Activated CD4-positive, alpha-beta memory T cell treated with anti-CD3 and anti-CD28 coated beads for 36 hours (primary cell): ENCODE results near the gene RBM6. TPM values are rescaled to one million over a fixed set of nuclear protein-coding genes. Genes with fewer than 3 reads are reported as not detected.

ENCODE experiments used
- CTCF ChIA-PET: fragments of 350-600 bp; sonication (Branson Sonifier 250); formaldehyde crosslinking; loops from one replicate; lab custom pipeline; 2021; ENCODE audit warnings: antibody characterized with exemption, inconsistent platforms; lab: Charles Lee
- POLR2A ChIA-PET: fragments of 350-600 bp; sonication (Branson Sonifier 250); formaldehyde crosslinking; loops from one replicate; lab custom pipeline; 2021; ENCODE audit warnings: antibody characterized with exemption; lab: Charles Lee
- DNase-seq: peaks from one replicate; pipeline ENCODE4 v3.0.0-alpha.2; 2020
- H3K27ac Mint-ChIP-seq: one replicate; pipeline ENCODE4 v1.8.0; 2021; ENCODE audit warnings: mixed read lengths
- H3K27me3 Mint-ChIP-seq: one replicate; pipeline ENCODE4 v1.8.0; 2021; ENCODE audit warnings: mixed read lengths
- H3K36me3 Mint-ChIP-seq: one replicate; pipeline ENCODE4 v1.8.0; 2021; ENCODE audit warnings: mixed read lengths
- H3K4me1 Mint-ChIP-seq: one replicate; pipeline ENCODE4 v1.8.0; 2021; ENCODE audit warnings: low read depth, mixed read lengths
- H3K4me3 Mint-ChIP-seq: one replicate; pipeline ENCODE4 v1.8.0; 2021; ENCODE audit warnings: mild to moderate bottlenecking, mixed read lengths
- H3K9me3 Mint-ChIP-seq: one replicate; pipeline ENCODE4 v1.8.0; 2021; ENCODE audit warnings: mixed read lengths
- intact Hi-C: fragments of 100-400 bp; cut with micrococcal nuclease; formaldehyde crosslinking; loops from one replicate; pipeline ENCODE4 v1.15.1; 2023
- total RNA-seq, 2 experiments: library from RNA; stranded (reverse); gene quantifications; one replicate each; pipeline ENCODE4 v1.2.3, GENCODE V29; 2021

Gene RBM6, protein sequence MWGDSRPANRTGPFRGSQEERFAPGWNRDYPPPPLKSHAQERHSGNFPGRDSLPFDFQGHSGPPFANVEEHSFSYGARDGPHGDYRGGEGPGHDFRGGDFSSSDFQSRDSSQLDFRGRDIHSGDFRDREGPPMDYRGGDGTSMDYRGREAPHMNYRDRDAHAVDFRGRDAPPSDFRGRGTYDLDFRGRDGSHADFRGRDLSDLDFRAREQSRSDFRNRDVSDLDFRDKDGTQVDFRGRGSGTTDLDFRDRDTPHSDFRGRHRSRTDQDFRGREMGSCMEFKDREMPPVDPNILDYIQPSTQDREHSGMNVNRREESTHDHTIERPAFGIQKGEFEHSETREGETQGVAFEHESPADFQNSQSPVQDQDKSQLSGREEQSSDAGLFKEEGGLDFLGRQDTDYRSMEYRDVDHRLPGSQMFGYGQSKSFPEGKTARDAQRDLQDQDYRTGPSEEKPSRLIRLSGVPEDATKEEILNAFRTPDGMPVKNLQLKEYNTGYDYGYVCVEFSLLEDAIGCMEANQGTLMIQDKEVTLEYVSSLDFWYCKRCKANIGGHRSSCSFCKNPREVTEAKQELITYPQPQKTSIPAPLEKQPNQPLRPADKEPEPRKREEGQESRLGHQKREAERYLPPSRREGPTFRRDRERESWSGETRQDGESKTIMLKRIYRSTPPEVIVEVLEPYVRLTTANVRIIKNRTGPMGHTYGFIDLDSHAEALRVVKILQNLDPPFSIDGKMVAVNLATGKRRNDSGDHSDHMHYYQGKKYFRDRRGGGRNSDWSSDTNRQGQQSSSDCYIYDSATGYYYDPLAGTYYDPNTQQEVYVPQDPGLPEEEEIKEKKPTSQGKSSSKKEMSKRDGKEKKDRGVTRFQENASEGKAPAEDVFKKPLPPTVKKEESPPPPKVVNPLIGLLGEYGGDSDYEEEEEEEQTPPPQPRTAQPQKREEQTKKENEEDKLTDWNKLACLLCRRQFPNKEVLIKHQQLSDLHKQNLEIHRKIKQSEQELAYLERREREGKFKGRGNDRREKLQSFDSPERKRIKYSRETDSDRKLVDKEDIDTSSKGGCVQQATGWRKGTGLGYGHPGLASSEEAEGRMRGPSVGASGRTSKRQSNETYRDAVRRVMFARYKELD
- total RNA-seq, result 10 to 100 TPM; 73.5 to 83.7 TPM

- Mint-ChIP-seq H3K27ac (peak within 1 kb of the TSS; percentile 90), H3K4me1 (peaks cover 30% of the 10 kb centered on the region), H3K9me3 (no peaks in the 10 kb centered on the region), H3K36me3 (peaks cover 10% of the 10 kb centered on the region), H3K27me3 (no peaks in the 10 kb centered on the region), H3K4me3 (peak within 1 kb of the TSS; percentile 88)
- intact Hi-C loops, result loop anchor here (1.0 kb wide), 2 partner anchors 11 to 148 kb away; partner anchors contain the start of genes MON1A and RBM5
- CTCF ChIA-PET, result interaction anchor here (0.7 to 2.1 kb wide), 6 partner anchors 10 to 401 kb away, joined by 3 to 18 read pairs (median 5); partner anchors contain the start of genes IFRD2, INKA1 and MON1A
- peak; percentile 98 for DNase-seq
- POLR2A ChIA-PET, result interaction anchor here (0.8 to 2.5 kb wide), 7 partner anchors 10 to 307 kb away, joined by 3 to 28 read pairs (median 3); partner anchors contain the start of genes MON1A and UBA7
These were observed at the start of gene RBM6 for GRCh38 chr3:49939858-49940666. TSS of gene RBM6 (plus strand) at chr3:49940150. CDS start at chr3:49962642, 22,492 bp downstream.

DNA sequence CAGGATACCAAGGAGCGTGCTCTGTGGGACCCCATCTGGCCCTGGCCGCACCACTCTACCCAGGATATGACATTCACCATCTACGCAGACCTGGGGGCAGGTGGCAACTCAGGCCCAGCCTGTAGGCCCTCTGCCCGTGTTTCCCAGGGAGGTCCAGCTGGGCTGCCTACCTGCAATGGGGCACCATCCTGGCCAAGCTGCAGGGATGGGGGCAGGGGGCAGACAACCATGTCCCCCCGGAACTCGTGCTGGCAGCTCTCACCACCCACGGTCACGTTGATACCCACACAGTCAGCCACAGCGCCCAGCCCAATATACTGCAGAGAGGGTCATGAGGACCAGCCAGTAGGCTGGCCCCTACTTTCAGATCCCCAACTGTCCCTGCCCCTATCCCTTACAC is 44.2 kb upstream of the RBM6 start:
- Mint-ChIP-seq H3K27me3 (no peaks in the 10 kb centered on the region), H3K27ac (no peak overlapping the region), H3K36me3 (no peaks in the 10 kb centered on the region), H3K4me1 (no peaks in the 10 kb centered on the region), H3K4me3 (no peak overlapping the region), H3K9me3 (no peaks in the 10 kb centered on the region)
- ChIA-PET CTCF (no interaction called here), POLR2A (no interaction called here)
- intact Hi-C loops, result no loop called here
- DNase-seq, result no peak

GRCh38 chr3:49896345-49896744 is 43.6 kb upstream of the RBM6 start:
- no peaks in the 10 kb centered on the region for H3K4me1 Mint-ChIP-seq
- ChIA-PET POLR2A (no interaction called here), CTCF (no interaction called here)
- intact Hi-C loops, result no loop called here
- no peaks in the 10 kb centered on the region for H3K9me3 Mint-ChIP-seq
- no peaks in the 10 kb centered on the region for H3K27me3 Mint-ChIP-seq
- no peak overlapping the region for H3K4me3 Mint-ChIP-seq
- H3K27ac Mint-ChIP-seq, result no peak overlapping the region
- DNase-seq, result no peak
- H3K36me3 Mint-ChIP-seq, result no peaks in the 10 kb centered on the region

GRCh38 chr3:49898991-49899390 is 41.0 kb upstream of the RBM6 start:
- no peaks in the 10 kb centered on the region for H3K9me3 Mint-ChIP-seq
- H3K4me1 Mint-ChIP-seq, result peaks cover 2% of the 10 kb centered on the region
- no peaks in the 10 kb centered on the region for H3K27me3 Mint-ChIP-seq
- ChIA-PET POLR2A (no interaction called here), CTCF (no interaction called here)
- H3K27ac Mint-ChIP-seq, result no peak overlapping the region
- intact Hi-C loops, result no loop called here
- DNase-seq, result no peak
- no peak overlapping the region for H3K4me3 Mint-ChIP-seq
- no peaks in the 10 kb centered on the region for H3K36me3 Mint-ChIP-seq

- Mint-ChIP-seq H3K9me3 (no peaks in the 10 kb centered on the region), H3K27ac (no peak overlapping the region), H3K27me3 (no peaks in the 10 kb centered on the region), H3K36me3 (no peaks in the 10 kb centered on the region), H3K4me3 (no peak overlapping the region), H3K4me1 (peaks cover 7% of the 10 kb centered on the region)
- DNase-seq, result peak; percentile 18
- POLR2A ChIA-PET, result no interaction called here
- CTCF ChIA-PET, result interaction anchor here (0.6 to 1.4 kb wide), 3 partner anchors 41 to 96 kb away, joined by 3 to 8 read pairs (median 3); partner anchors contain the start of genes INKA1 and RBM6
- intact Hi-C loops, result no loop called here
These were observed 40.1 kb upstream of the RBM6 start for GRCh38 chr3:49899815-49900214.

- no peaks in the 10 kb centered on the region for H3K27me3 Mint-ChIP-seq
- POLR2A ChIA-PET, result no interaction called here
- H3K36me3 Mint-ChIP-seq, result no peaks in the 10 kb centered on the region
- no peaks in the 10 kb centered on the region for H3K9me3 Mint-ChIP-seq
- peaks cover 11% of the 10 kb centered on the region for H3K4me1 Mint-ChIP-seq
- CTCF ChIA-PET, result interaction anchor here (0.6 to 1.6 kb wide), 4 partner anchors 40 to 99 kb away, joined by 3 to 8 read pairs (median 4); partner anchors contain the start of genes INKA1 and RBM6
- intact Hi-C loops, result no loop called here
- no peak overlapping the region for H3K27ac Mint-ChIP-seq
- DNase-seq, result no peak
- no peak overlapping the region for H3K4me3 Mint-ChIP-seq
These were observed 39.3 kb upstream of the RBM6 start for GRCh38 chr3:49900491-49901153.

DNA sequence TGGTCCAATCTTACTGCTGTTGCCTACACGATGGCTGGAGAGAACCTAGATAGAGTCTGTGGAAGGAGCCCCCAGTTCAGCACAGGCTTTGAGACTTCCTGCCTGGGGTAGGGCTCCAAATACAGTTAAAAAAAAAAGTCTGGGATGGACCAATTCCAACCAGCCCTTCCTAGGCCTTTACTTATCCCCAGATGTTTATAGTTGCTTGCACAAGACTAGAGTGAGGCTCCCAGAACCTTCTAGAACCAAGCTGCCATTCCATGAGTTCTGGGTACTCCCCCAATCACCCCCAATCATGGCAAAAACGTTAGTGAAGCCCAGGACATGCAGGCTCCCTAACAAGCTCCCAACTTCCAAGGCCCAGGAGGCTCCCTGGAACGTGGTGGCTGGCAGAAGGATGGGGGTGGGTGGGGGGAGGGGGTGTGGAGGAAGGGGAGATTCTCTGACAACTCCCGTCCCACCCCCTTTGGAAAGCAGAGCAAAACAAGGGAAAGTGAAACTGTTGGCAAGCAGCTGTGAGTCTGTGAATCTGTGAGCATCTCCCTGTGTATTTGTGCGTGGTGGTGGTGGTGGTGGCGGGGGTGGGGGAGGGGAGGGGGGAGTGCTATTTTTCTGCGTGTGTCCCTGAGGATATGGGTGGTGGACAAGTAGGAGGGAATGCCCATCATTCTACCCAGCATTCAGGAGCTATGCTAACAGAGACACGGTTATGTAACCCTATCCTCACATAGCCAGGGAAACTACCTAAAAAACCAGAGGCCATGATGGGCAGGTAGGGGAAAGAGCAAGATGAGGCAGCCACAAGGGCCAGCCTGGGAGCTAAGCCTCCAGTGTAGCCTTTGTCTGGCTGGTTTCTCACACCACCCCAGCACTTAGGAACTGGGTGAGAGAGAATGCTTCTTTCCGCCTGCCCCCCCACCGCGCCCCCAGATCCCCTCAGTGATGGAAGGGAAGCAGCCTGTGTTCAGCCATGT is 38.3 kb upstream of the RBM6 start:
- POLR2A ChIA-PET, result no interaction called here
- H3K36me3 Mint-ChIP-seq, result no peaks in the 10 kb centered on the region
- H3K4me1 Mint-ChIP-seq, result peaks cover 21% of the 10 kb centered on the region
- H3K4me3 Mint-ChIP-seq, result no peak overlapping the region
- H3K27ac Mint-ChIP-seq, result no peak overlapping the region
- H3K27me3 Mint-ChIP-seq, result no peaks in the 10 kb centered on the region
- H3K9me3 Mint-ChIP-seq, result no peaks in the 10 kb centered on the region
- intact Hi-C loops, result no loop called here
- CTCF ChIA-PET, result interaction anchor here (0.8 to 1.6 kb wide), 3 partner anchors 21 to 100 kb away, joined by 3 to 5 read pairs (median 4); partner anchors contain the start of gene INKA1
- no peak for DNase-seq

DNA sequence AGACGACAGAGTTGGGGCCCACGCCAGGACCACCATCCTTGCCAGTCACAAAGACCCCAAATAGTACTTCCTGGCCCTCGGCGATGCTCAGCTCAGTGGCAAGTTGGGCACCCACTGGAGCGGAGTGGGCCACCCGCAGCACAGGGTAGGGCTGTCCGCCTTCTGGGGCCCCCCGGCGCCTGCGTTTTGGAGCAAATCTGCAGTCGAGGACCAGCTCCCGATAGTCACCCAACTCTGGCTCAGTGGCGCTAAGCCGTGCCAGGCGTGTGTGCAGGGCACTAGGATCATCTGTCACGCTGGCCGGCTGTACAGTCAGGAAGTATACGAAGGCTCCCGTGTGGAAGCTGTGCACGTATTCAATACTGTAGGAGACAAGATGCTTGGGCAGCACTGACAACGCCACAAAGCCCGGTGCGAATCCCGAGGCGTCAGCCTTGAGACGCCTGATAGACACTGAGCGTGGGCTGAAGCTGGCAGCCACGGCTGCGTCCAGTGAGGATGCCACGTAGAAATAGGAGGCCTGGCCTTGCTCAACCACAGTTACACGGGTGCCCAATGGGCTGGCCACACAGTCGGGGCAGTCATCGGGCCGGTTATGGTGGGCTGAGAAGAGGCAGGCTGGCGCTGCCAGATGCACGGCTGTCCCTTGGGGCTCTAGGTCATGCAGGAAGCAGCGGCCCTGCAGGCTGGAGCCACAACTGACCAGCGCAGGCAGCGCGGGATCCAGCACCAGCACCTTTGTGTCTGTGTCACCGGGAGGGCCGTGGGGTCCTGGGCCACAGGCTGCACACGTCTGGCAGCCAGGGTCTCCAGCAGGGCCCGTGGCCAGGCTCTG is 37.2 kb upstream of the RBM6 start:
- H3K27ac Mint-ChIP-seq, result no peak overlapping the region
- H3K27me3 Mint-ChIP-seq, result no peaks in the 10 kb centered on the region
- DNase-seq, result no peak
- H3K4me3 Mint-ChIP-seq, result no peak overlapping the region
- no peaks in the 10 kb centered on the region for H3K36me3 Mint-ChIP-seq
- CTCF ChIA-PET, result interaction anchor here (0.8 to 1.0 kb wide), 3 partner anchors 22 to 99 kb away, joined by 3 to 4 read pairs (median 4); partner anchors contain the start of gene INKA1
- peaks cover 22% of the 10 kb centered on the region for H3K4me1 Mint-ChIP-seq
- POLR2A ChIA-PET, result no interaction called here
- H3K9me3 Mint-ChIP-seq, result no peaks in the 10 kb centered on the region
- intact Hi-C loops, result no loop called here
